Measurements from ENCODE around the gene CEP250.
A peak's percentile ranks its signal among the peaks of the same experiment; 100 is the strongest.
"Not testable (repeated sequence)": the region's sequence is repeated elsewhere in the genome, so short reads cannot be mapped to it uniquely, and the experiment has no call there.

CEP250 gene, protein sequence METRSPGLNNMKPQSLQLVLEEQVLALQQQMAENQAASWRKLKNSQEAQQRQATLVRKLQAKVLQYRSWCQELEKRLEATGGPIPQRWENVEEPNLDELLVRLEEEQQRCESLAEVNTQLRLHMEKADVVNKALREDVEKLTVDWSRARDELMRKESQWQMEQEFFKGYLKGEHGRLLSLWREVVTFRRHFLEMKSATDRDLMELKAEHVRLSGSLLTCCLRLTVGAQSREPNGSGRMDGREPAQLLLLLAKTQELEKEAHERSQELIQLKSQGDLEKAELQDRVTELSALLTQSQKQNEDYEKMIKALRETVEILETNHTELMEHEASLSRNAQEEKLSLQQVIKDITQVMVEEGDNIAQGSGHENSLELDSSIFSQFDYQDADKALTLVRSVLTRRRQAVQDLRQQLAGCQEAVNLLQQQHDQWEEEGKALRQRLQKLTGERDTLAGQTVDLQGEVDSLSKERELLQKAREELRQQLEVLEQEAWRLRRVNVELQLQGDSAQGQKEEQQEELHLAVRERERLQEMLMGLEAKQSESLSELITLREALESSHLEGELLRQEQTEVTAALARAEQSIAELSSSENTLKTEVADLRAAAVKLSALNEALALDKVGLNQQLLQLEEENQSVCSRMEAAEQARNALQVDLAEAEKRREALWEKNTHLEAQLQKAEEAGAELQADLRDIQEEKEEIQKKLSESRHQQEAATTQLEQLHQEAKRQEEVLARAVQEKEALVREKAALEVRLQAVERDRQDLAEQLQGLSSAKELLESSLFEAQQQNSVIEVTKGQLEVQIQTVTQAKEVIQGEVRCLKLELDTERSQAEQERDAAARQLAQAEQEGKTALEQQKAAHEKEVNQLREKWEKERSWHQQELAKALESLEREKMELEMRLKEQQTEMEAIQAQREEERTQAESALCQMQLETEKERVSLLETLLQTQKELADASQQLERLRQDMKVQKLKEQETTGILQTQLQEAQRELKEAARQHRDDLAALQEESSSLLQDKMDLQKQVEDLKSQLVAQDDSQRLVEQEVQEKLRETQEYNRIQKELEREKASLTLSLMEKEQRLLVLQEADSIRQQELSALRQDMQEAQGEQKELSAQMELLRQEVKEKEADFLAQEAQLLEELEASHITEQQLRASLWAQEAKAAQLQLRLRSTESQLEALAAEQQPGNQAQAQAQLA (N-terminal part only)

DNA sequence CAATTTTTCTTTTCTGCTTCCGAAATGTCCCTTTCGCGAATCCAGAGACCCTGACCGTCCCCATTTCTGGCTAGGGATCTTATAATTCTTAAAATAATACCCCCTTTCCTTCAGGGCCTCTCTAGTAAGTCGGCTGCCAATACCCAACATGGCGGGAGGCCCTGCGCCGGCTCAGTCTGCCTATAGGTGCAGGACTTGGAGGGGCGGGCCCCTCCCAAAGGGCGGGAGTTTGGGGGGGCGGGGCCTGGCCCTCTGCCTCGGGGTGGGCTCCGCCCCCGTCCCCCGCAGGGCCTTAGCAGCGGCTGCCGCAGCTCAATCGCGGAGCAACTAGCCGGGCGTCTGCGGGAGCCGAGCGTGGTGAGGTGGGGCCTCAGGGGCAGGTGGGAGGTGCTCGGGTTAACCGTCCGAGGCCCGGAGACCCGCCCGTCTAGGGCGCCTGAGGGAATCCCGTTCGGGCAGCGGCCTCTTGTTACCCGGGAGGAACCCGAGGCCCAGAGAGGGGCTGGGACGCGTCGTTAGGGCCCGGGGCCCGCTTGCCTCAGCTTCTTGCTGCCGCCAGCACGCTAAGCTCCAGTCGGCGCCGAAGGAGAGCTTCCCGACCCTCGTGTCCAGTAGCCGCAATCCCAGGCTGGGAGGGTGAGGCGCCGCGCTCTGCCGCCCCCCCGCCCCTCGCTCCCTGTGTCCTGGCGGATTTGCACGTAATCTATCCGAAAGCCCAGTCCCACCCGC is at the start of gene CEP250:
Gene CEP250 (plus strand): TSS at position 718 of the 729 bp plus-strand sequence. CDS start 6,770 bp downstream, outside the sequence.
- peak; percentile 94 to 99 for DNase-seq

DNA sequence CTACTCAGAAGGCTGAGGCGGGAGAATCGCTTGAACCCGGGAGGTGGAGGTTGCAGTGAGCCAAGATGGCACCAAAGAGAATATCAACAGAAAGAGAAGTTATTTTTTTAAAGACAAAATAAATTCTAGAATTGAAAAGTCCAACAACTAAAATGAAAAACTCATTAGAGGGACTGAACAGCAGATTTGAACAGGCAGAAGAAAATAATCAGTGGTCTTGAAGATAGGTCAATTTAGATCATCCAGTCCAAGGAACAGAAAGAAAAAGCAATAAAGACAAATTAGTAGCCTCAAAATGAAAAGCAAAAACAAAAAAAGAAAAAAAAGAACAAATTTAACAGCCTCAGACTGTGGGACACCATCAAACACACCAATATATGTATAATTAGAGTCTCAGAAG is 49.6 kb upstream of the CEP250 start:
- no peak for DNase-seq

DNA sequence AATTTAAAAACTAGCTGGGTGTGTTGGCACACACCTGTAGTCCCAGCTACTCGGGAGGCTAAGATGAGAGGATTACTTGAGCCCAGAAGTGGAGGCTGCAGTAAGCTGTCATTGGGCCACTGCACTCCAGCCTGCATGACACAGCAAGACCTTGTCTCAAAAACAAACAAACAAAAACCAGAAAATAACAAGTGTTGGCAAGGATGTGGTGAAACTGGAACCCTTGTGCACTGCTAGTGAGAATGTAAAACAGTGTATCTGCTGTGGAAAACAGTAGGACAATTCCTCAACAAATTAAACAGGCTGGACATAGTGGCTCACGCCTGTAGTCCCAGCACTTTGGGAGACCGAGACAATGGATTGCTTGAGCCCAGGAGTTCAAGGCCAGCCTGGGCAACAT is 47.1 kb upstream of the CEP250 start:
- DNase-seq, result no peak

DNA sequence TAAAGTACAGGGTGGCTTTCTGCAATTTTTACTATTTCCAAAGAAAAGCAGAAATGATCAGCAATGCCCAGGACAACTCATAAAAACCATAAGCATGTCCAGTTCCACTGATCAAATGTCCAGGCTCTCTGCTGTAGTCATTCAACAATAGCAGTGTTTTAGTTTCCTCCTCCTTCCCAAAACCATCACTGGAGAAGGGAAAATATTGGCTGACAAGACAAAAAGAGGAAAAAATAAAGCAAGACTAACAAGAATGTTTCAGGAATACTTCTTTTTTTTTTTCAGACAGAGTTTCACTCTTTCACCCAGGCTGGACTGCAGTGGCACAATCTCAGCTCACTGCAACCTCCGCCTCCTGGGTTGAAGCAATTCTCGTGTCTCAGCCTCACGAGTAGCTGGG is 45.9 kb upstream of the CEP250 start:
- DNase-seq, result no peak

DNA sequence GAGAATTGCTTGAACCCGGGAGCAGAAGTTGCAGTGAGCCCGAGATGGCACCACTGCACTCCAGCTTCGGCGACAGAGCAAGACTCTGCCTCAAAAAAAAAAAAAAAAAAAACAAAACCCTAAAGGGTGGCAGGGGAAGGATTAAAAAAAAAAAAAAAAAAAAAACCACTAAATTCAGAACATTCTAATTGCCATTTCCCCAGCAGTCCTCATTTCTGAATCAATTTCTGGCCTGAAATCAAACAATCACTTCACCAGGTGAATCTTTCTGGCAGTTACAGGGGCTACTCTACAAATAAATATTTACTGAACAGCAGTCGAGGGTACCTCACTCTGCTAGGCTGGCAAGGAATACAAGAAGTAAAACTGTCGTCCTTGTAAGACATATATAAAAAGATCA is 44.8 kb upstream of the CEP250 start:
- DNase-seq, result no peak

DNA sequence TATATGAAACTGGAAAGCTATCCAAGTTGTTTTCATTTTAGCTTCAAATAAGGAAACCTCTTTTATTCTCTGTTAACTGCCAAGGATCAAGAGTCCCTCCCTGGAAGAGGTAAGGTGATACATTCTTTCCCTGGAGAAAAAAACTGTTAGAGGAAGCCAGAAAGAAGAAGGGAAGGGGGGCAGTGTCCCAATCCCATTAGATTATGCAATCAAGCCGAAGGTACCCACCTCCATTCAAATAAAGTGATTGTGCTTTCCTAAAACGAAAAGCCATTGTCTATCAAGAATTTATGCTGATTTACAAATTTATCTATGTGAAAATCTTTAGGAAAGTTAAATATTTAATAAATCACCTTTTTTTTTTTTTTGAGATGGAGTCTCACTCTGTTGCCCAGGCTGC is 34.1 kb upstream of the CEP250 start:
- no peak for DNase-seq

DNA sequence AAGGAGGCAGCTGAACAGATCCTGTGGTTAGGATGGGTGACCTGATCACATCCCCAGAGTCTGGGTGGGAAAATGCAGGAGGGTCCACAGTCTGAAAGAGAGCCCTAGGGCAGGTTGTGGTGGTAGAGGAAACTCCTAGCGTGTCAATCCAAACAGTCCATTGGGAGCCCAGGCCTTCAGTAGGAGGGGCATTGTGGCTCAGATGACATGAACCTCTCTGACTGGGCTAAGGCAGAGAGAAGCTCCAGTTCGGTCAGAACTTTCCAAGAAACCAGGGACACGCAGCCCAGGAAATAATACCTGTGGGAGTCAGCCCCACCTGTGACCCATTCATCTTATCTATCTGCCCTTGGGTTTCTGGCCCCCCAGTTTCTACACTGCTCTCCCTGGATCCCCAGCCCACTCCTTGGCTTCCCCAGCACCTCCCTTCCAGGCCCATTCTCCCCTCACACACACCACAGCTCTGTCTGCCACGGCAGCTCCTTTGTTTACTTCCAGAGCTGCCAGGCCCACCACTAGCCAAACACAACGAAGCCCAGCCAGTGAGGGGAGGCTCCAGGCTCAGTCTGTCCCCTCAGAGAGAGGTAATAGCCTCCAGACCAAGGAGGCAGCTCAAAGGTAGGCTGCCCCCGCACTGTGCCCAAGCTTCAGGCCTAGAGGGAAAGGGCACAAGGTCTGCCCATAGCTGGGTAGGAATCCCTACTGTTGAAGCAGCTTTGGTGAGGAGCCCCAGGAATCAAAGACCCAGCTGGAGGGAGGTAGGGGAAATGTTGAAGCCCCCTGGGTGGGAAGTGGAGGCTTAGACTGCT is 23.6 kb upstream of the CEP250 start:
- no peak for DNase-seq

DNA sequence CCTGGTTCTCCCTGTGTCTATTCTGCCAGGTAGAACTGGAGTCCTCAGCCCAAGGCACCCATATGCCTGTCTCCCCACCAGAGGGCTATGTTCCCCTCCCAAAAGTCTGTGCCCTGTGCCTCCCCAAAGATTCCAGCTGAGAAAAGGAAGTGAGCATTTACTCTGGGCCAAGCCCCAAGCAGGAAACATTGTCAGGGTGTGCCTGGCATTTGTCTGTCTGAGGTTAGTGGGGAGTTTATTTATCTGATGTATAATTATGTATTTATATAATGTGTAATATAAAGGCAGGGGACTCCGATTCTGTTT is 23.0 kb upstream of the CEP250 start:
- no peak for DNase-seq

DNA sequence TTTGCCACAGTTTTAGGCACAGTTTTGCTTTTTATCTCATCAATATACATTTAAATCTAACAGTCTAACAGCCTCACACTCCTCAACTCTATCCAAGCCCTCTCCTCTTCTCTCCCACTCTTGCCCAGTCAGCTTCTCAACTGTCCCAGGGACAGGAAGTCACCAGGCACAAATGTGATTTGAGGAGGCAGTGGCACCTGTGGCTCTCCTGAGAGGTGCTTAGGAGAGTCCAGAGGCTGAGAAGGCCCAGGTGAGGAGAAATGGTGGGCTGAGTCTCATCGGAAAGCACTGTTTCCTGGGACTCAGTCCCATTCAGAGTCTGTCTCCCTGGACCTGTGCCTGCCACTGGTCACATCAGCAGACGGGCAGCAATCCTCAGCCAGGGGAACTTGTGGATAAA is 22.1 kb upstream of the CEP250 start:
- no peak for DNase-seq

DNA sequence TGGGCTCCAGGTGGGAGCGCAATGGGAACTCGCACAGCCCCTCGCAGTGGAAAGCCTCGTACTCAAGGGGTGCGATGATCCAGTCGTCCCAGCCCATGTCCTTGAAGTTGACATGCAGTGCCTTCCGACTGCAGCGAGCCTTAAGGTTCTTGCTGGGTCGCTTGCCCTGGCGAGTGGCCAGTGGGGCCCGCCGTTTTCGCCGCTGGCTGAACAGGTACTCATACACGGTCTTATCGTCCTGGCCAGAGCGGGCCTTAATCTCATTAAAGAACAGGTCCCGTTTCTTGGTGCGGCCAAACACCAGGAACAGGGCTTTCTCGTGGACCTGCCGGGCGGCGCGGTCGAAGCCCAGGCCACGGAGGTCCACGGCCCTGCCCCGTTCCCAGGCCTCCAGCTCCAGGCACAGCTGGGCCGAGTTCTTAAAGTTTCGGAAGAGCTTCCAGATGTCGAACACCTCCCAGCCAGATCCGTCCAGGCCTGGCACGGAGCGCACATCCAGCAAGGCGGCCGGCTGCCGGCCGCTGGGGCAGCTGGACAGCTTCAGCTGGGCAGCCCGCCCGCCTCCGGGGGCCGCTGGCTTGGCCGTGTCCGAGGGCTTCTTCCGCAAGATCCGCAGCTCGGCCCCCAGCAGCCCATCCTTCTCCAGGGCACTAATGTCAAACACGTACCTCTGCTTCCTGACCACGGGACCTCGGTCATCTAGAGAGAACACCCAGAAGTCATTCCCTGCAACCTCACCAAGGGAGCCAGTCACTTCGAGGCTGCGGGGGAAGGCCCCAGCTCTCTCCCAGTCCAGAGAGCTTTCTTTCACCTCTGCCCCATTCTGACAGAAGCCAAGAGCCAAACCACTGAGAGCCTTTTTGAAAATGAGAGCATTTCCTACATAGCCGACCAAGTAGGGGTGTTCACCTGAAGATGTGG is 21.1 kb upstream of the CEP250 start:
- no peak for DNase-seq

DNA sequence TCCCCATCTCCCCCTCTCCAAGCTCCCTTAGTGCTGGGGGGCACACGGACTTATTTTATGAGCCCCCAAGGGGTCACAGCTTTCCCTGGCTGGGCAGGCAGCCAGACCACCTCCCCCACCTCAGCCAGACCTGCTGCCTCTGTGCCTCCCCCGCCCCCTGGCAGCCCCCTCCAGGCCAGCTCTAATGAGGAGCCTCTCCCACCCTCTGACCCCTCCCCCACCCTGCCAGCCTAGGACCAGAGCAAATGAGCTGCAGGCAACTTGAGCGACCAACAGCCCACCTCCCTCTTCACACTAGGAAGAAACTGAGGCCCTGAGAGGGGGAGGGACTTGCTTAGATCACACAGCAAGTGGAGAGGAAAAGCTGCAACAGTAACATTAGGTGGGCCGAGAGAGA is 19.2 kb upstream of the CEP250 start:
- no peak for DNase-seq

DNA sequence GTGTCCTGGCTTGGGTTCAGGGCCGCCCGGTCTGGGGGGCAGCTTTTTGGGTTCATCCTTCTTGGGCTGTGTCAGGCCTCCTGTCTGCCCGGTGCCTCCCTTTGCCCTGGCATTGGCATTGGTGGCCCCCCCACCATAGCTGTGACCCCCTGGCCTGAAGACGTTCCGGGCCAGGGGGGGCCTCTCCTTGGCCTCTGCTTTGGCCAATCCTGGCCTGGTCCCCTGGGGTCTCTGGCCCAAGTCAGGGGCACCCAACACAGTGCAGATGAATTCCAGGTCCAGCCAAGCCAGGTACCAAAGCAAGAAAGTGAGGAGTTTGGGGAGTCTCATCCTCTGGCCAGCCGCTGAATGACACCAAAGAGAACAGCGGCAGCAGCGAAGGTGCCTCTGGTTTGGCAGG is 17.8 kb upstream of the CEP250 start:
- no peak for DNase-seq

DNA sequence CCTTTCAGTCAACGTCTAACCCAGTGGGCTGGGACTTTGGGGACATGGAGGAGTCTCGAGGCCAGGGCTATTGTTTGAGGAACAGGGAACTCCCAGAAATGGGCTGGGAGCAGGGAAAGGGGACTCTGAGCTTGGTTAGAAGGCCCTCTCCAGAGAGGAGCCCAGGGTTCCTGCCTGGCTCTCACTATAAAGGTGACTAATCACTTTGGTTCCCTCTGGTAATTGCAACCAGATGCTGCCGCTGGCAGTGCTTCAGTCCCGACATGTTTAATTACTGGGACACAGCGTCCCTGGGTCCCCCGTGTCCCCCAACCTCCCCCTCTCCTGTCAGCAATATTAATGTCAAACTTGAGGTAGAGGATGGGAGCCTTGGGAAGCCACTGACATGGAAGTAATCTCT is 12.4 kb upstream of the CEP250 start:
- DNase-seq, result no peak

DNA sequence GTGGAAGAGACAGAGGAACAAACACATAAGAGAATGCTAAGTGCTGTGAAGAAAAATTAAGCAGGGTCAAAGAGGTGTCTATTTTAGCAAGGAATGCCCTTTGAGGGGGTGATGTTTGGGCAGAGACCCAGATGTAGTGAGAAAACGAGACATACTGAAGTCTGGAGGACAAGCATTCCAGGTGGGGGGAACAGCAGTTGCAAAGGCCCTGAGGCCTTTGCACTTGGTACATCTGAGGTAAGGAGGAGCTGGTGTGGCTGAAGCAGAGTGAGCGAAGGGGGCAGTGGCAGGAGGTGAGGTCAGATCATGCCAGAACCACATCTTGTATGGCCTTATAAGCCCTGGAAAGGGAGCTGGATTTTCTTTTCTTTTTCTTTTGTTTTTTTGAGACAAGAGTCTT is 11.2 kb upstream of the CEP250 start:
- DNase-seq, result no peak

DNA sequence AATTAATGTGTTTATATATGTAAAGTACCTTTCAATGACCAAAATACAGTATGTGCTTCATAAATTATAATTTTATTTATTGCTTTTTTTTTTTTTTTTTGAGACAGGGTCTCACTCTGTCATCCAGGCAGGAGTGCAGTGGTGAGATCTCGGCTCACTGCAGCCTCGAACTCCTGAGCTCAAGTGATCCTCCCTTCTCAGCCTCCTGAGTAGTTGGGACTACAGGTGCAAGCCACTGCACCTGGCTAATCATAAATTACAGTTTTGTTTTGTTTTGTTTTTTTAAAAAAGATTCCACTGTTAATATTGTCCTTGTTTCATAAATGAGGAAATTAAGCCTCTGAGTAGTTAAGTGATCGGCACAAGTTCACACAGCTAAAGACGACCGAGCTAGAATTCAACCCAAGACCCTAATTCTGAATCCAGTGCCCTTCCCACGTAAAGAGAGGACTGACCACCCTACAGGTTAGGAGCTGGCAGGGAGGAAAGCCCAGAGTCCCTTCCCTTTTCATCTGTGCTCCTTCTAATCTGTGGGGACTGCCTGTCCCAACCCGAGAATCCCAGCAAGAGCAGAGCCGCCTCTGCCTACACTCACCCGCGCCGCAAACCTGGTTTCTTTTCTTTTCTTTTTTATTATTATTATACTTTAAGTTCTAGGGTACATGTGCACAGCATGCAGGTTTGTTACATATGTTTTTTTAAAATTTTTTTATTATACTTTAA is 8.9 kb upstream of the CEP250 start:
- DNase-seq, result no peak

DNA sequence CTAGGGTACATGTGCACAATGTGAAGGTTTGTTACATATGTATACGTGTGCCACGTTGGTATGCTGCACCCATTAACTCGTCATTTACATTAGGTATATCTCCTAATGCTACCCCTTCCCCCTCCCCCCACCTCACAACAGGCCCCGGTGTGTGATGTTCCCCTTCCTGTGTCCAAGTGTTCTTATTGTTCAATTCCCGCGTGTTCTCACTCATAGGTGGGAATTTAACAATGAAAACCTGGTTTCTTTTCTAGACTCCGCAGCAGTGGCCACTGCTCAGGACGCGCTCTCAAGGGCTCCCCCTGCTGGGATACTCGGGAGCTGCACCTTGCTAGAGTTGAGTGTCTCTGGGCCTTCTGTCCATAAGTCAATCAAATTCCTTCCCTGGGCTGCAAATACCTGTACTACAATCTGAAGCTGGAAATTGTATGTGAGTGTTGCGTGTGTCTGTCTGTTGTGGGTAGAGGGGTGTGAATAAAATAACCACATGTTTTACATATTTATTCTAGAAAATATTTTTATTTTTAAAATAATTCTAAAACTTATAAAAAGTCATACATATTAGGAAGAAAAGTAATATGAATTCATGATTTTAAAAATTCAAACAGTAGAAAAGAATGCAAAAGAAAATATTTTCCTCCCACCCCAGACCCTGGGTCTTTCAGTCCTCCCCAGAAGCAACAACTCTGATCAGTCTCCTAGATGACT is 8.2 kb upstream of the CEP250 start:
- peak; percentile 72 to 83 for DNase-seq

DNA sequence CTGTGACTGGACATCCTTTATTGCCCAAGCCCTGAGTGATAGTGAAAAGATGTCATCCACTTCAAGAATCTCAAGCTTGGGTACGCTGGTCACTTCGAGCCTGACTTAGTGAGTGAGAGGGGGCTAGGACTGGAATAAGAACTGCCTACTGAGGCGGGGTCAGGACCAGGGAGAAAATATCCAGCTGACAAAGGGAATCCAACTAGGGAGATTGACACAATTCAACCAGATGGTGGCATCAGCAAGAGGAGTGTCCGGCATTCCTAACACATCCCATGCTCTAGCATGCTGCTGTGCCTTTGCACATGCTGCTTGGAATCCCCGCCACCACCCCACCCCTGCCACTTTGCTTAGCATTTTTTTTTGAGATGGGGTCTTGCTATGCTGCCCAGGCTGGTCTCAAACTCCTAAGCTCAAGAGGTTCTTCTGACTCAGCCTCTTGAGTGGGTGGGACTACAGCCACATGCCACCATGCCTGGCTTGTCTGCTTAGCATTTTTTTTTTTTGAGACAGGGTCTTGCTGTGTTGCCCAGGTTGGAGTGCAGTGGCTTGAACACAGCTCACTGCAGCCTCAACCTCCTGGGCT is 6.5 kb upstream of the CEP250 start:
- no peak for DNase-seq

DNA sequence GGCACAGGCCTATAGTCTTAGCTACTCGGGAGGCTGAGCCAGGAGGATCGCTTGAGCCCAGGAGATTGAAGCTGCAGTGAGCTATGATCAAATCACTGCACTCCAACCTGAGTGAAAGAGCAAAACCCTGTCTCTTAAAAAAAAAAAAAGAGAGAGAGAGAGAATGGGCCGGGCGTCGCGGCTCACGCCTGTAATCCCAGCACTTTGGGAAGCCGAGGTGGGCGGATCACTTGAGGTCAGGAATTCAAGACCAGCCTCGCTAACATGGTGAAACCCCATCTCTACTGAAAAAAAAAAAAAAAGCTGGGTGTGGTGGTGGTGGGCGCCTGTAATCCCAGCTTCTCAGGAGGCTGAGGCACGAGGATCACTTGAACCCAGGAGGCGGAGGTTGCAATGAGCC is 5.5 kb upstream of the CEP250 start:
- not testable (repeated sequence) for DNase-seq

DNA sequence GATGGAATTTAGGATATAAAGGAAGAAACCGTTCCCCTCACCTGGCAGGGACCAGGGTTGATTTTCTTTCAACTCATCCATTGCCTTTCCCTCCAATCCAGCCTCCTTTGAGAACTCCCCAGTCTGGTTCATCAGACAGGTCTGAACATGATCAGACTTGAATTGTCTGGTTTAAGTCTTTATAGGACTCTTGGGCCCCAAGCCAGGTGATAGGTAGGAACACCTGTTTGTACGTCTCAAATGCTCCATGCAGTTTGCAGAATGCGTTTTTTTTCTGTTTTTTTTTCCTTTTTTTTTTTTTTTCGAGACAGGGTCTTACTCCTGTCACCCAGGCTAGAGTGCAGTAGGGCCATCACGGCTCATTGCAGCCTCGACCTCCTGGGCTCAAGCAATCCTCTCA is 4.1 kb upstream of the CEP250 start:
- peak; percentile 77 to 81 for DNase-seq
